CD14-positive monocyte (primary cell): ENCODE measurements around the gene ATP11A. TPM values are rescaled to one million over a fixed set of nuclear protein-coding genes. Genes with fewer than 3 reads are reported as not detected.
A peak's percentile ranks its signal among the peaks of the same experiment; 100 is the strongest.

Experiments used
- DNase-seq, 3 donors: peaks; one replicate each; pipeline ENCODE4 v3.0.0-alpha.2; 2011 to 2022
- H2AFZ ChIP-seq: 2 replicates; pipeline ENCODE4 v1.6.0; 2012; ENCODE audit warnings: mild to moderate bottlenecking, low read depth, low read length, inconsistent platforms; ENCODE audit not compliant: insufficient read depth, poor library complexity, severe bottlenecking
- H3K27ac ChIP-seq, 2 donors: 1 replicate in 1 of 2; 2 replicates in 1 of 2; pipeline ENCODE4 v1.5.1; 2012 to 2013; ENCODE audit warnings: low read length in 2 of 2, control low read depth in 1 of 2, inconsistent platforms in 1 of 2, low read depth in 1 of 2, mild to moderate bottlenecking in 1 of 2
- H3K27me3 ChIP-seq, 2 donors: one replicate each; pipeline versions ENCODE4 v1.6.0 to v1.6.1; 2011 to 2013; ENCODE audit warnings: low read length in 2 of 2; ENCODE audit not compliant: control insufficient read depth in 2 of 2, insufficient read depth in 2 of 2
- H3K36me3 ChIP-seq, 2 donors: replicated peaks in 1 of 2; 1 replicate in 1 of 2; 2 replicates in 1 of 2; pipeline versions ENCODE4 v1.5.1 to v1.6.1; 2012 to 2013; ENCODE audit warnings: low read length in 2 of 2, control low read depth in 1 of 2, inconsistent platforms in 1 of 2, mild to moderate bottlenecking in 1 of 2; ENCODE audit not compliant: insufficient read depth in 2 of 2, control insufficient read depth in 1 of 2
- H3K4me1 ChIP-seq, 2 donors: 1 replicate in 1 of 2; 2 replicates in 1 of 2; pipeline versions ENCODE4 v1.5.1 to v1.6.1; 2012 to 2013; ENCODE audit warnings: low read length in 2 of 2, control low read depth in 1 of 2, inconsistent platforms in 1 of 2, mild to moderate bottlenecking in 1 of 2, moderate library complexity in 1 of 2; ENCODE audit not compliant: insufficient read depth in 2 of 2, control insufficient read depth in 1 of 2
- H3K4me2 ChIP-seq: replicated peaks from 2 replicates; pipeline ENCODE3; 2012; ENCODE audit warnings: low read length, moderate library complexity, mild to moderate bottlenecking; ENCODE audit not compliant: poor library complexity, severe bottlenecking; ENCODE audit errors: extremely low read depth
- H3K4me3 ChIP-seq, 3 experiments: fragments of 200-600 bp in 1 of 3; sonication (generic) in 1 of 3; replicated peaks in 1 of 3; 1 replicate in 2 of 3; 2 replicates in 1 of 3; pipeline ENCODE4 v1.5.1; 2011 to 2013; ENCODE audit warnings: low read length in 3 of 3, mild to moderate bottlenecking in 3 of 3, control low read depth in 2 of 3, low read depth in 2 of 3, inconsistent platforms in 1 of 3, moderate library complexity in 1 of 3
- H3K79me2 ChIP-seq: 2 replicates; pipeline ENCODE4 v1.6.0; 2012; ENCODE audit warnings: mild to moderate bottlenecking, control low read depth, inconsistent platforms, low read length, moderate library complexity; ENCODE audit not compliant: insufficient read depth
- H3K9ac ChIP-seq: 2 replicates; pipeline ENCODE4 v1.6.0; 2017; ENCODE audit warnings: low read length, mild to moderate bottlenecking; ENCODE audit not compliant: insufficient read depth, poor library complexity, severe bottlenecking
- H3K9me3 ChIP-seq, 2 donors: replicated peaks in 1 of 2; 1 replicate in 1 of 2; 2 replicates in 1 of 2; pipeline versions ENCODE4 v1.5.1 to v1.6.1; 2012 to 2013; ENCODE audit warnings: low read length in 2 of 2, control low read depth in 1 of 2; ENCODE audit not compliant: control insufficient read depth in 1 of 2, insufficient read depth in 1 of 2
- H4K20me1 ChIP-seq: 2 replicates; pipeline ENCODE4 v1.6.0; 2012; ENCODE audit warnings: mild to moderate bottlenecking, low read length, control low read depth, moderate library complexity; ENCODE audit not compliant: insufficient read depth
- H3K27ac Mint-ChIP-seq, 7 donors: one replicate each; pipeline ENCODE4 v1.8.0; 2020; ENCODE audit warnings: mild to moderate bottlenecking in 7 of 7, mixed read lengths in 7 of 7, moderate library complexity in 6 of 7, inconsistent platforms in 2 of 7
- H3K27me3 Mint-ChIP-seq, 3 donors: one replicate each; pipeline ENCODE4 v1.8.0; 2021 to 2022; ENCODE audit warnings: low read depth in 3 of 3, mild to moderate bottlenecking in 3 of 3, mixed read lengths in 3 of 3, moderate library complexity in 3 of 3, inconsistent platforms in 1 of 3
- H3K36me3 Mint-ChIP-seq, 2 donors: one replicate each; pipeline ENCODE4 v1.8.0; 2020; ENCODE audit warnings: mixed read lengths in 2 of 2, inconsistent platforms in 1 of 2, mild to moderate bottlenecking in 1 of 2
- H3K4me1 Mint-ChIP-seq: one replicate; pipeline ENCODE4 v1.8.0; 2020; ENCODE audit warnings: mild to moderate bottlenecking, mixed read lengths
- H3K4me3 Mint-ChIP-seq, 2 donors: one replicate each; pipeline ENCODE4 v1.8.0; 2020; ENCODE audit warnings: mild to moderate bottlenecking in 2 of 2, mixed read lengths in 2 of 2, moderate library complexity in 1 of 2
- H3K9me3 Mint-ChIP-seq, 7 donors: one replicate each; pipeline ENCODE4 v1.8.0; 2020 to 2022; ENCODE audit warnings: mixed read lengths in 7 of 7, mild to moderate bottlenecking in 6 of 7, moderate library complexity in 6 of 7, inconsistent platforms in 2 of 7
- CTCF ChIP-seq: fragments of 200-600 bp; IDR thresholded peaks from one replicate; pipeline ENCODE4 v1.8.0; 2022; ENCODE audit warnings: antibody characterized with exemption, mild to moderate bottlenecking
- WGBS: methylation state at CpG from one replicate; pipeline ENCODE4 v1.1.5; 2013; ENCODE audit warnings: missing lambda C conversion rate; ENCODE audit not compliant: insufficient coverage; 5-methylcytosine and 5-hydroxymethylcytosine counted together
- intact Hi-C, 2 donors: fragments of 100-400 bp; cut with micrococcal nuclease; formaldehyde crosslinking; loops; one replicate each; pipeline versions ENCODE4 v1.15.0 to v1.15.1; 2023
- polyA plus RNA-seq, 3 donors: library from polyadenylated mRNA; depleted of rRNA in 1 of 3; unstranded in 2 of 3; stranded (reverse) in 1 of 3; fragments of 300-500 nt in 2 of 3; fragments of >200 nt in 1 of 3; fragmentation: Illumina TruSeq in 2 of 3; gene quantifications; 1 replicate in 2 of 3; 2 replicates in 1 of 3; pipeline ENCODE4 v1.2.3, GENCODE V29; 2012 to 2021

The ATP11A gene
- polyA plus RNA-seq, 3 donors, result 7.2 to 45.4 (median 7.6) TPM

GRCh38 chr13:112757759-112758086, 67.9 kb downstream of the ATP11A start:
- 96% methylated on average over 6 of the region's 10 CpGs for WGBS
- H3K27ac ChIP-seq, result no peak overlapping the region
- TF ChIP-seq CTCF, result no peak
- H3K36me3 ChIP-seq, result peaks cover 36 to 65% of the 10 kb centered on the region in 2 donors
- H2AFZ ChIP-seq, result no peak overlapping the region
- Mint-ChIP-seq H3K9me3 (no peaks in the 10 kb centered on the region), H3K36me3 (peaks cover 20 to 42% of the 10 kb centered on the region in 2 donors), H3K27ac (peak overlapping the region in 2 of 7 donors; percentile 15 to 54), H3K4me3 (no peak overlapping the region), H3K27me3 (no peaks in the 10 kb centered on the region), H3K4me1 (peaks cover 7% of the 10 kb centered on the region)
- H3K4me3 ChIP-seq, result no peak overlapping the region
- H3K9me3 ChIP-seq, result no peaks in the 10 kb centered on the region
- intact Hi-C loops, result no loop called here
- DNase-seq, result no peak
- no peak overlapping the region for H3K9ac ChIP-seq
- H4K20me1 ChIP-seq, result peaks cover 100% of the 10 kb centered on the region
- peaks cover 90% of the 10 kb centered on the region for H3K79me2 ChIP-seq
- no peak overlapping the region for H3K4me2 ChIP-seq
- no peaks in the 10 kb centered on the region for H3K27me3 ChIP-seq
- H3K4me1 ChIP-seq, result no peaks in the 10 kb centered on the region

GRCh38 chr13:112759053-112759452, 69.2 kb downstream of the ATP11A start:
- Histone ChIP-seq H3K79me2 (peaks cover 90% of the 10 kb centered on the region), H3K4me3 (no peak overlapping the region), H4K20me1 (peaks cover 100% of the 10 kb centered on the region), H3K27me3 (no peaks in the 10 kb centered on the region), H2AFZ (no peak overlapping the region), H3K36me3 (peaks cover 40 to 75% of the 10 kb centered on the region in 2 donors), H3K4me2 (no peak overlapping the region), H3K9ac (no peak overlapping the region), H3K4me1 (no peaks in the 10 kb centered on the region), H3K27ac (no peak overlapping the region), H3K9me3 (no peaks in the 10 kb centered on the region)
- peaks cover 3% of the 10 kb centered on the region for H3K4me1 Mint-ChIP-seq
- intact Hi-C loops, result no loop called here
- no peak for TF ChIP-seq CTCF
- no peak for DNase-seq
- H3K27me3 Mint-ChIP-seq, result no peaks in the 10 kb centered on the region
- H3K27ac Mint-ChIP-seq, result no peak overlapping the region
- 85% methylated on average over 6 of the region's 9 CpGs for WGBS
- H3K4me3 Mint-ChIP-seq, result no peak overlapping the region
- H3K9me3 Mint-ChIP-seq, result no peaks in the 10 kb centered on the region
- H3K36me3 Mint-ChIP-seq, result peaks cover 26 to 47% of the 10 kb centered on the region in 2 donors
